OCI-LY7 (cell line): Measurements from ENCODE around the gene CDC42EP3.

ENCODE experiments used
- EZH2phosphoT487 ChIP-seq: fragments of 200-600 bp; sonication (generic); IDR thresholded peaks from 2 replicates; pipeline ENCODE4 v1.6.1; 2018; ENCODE audit warnings: low read depth, borderline replicate concordance, mild to moderate bottlenecking, mixed run types, antibody characterized with exemption, low read length, moderate library complexity, mixed read lengths
- TF ChIP-seq, protein P1 (sequence below): fragments of 200-600 bp; sonication (generic); conservative IDR thresholded peaks from 2 replicates; pipeline ENCODE4 v1.5.1; 2014; ENCODE audit warnings: mild to moderate bottlenecking, antibody characterized with exemption, low read length, moderate library complexity, mixed read lengths

DNA sequence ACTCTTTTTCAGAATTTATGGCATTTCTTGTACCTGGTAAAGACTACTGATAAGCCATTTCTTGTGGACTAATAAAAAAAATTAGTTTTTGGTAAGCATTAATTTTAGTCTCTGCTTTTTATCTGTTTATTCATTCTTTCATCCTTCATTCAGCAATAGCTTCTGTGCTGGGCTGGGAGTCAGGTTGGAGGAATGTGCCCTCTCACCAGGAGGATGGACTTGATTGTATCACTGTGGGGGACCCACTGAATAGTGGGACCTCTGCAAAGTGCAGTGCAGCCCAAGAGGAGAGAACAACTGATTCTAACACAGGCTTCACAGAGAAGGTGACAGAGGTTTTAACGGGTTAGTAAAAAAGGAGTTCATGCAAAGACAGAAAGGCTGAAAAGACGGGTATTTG, 39.1 kb downstream of the CDC42EP3 start:
- TF ChIP-seq, protein P1, sequence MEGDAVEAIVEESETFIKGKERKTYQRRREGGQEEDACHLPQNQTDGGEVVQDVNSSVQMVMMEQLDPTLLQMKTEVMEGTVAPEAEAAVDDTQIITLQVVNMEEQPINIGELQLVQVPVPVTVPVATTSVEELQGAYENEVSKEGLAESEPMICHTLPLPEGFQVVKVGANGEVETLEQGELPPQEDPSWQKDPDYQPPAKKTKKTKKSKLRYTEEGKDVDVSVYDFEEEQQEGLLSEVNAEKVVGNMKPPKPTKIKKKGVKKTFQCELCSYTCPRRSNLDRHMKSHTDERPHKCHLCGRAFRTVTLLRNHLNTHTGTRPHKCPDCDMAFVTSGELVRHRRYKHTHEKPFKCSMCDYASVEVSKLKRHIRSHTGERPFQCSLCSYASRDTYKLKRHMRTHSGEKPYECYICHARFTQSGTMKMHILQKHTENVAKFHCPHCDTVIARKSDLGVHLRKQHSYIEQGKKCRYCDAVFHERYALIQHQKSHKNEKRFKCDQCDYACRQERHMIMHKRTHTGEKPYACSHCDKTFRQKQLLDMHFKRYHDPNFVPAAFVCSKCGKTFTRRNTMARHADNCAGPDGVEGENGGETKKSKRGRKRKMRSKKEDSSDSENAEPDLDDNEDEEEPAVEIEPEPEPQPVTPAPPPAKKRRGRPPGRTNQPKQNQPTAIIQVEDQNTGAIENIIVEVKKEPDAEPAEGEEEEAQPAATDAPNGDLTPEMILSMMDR: no peak
- TF ChIP-seq EZH2phosphoT487: no peak
